ENCODE measurements around the gene LCE1C.

LCE1C gene

GRCh38 chr1:152806576-152806975, at the start of gene LCE1C:
LCE1C (minus strand) TSS chr1:152806651; CDS start chr1:152805478, 1,173 bp downstream.
- DNase-seq (ENCODE audit: low spot score) = no peak

GRCh38 chr1:152855661-152856060, 49.2 kb upstream of the LCE1C start:
- DNase-seq (ENCODE audit: low spot score) = no peak

- no peak for DNase-seq (ENCODE audit: low spot score)
These were observed 36.1 kb upstream of the LCE1C start, which contains the start of gene LCE6A for GRCh38 chr1:152842556-152842955. LCE6A (plus strand) TSS chr1:152842856; CDS start chr1:152843521, 665 bp downstream.

GRCh38 chr1:152836870-152837269, 30.4 kb upstream of the LCE1C start:
- no peak for DNase-seq (ENCODE audit: low spot score)

- no peak for DNase-seq (ENCODE audit: low spot score)
These were observed 20.7 kb upstream of the LCE1C start, which contains the start of gene LCE1A for GRCh38 chr1:152827173-152827572. LCE1A (plus strand) TSS chr1:152827473; CDS start chr1:152827473, 0 bp downstream.

GRCh38 chr1:152824964-152825363, 18.5 kb upstream of the LCE1C start:
- no peak for DNase-seq (ENCODE audit: low spot score)

- no peak for DNase-seq (ENCODE audit: low spot score)
These were observed 16.8 kb upstream of the LCE1C start for GRCh38 chr1:152823294-152823693.

GRCh38 chr1:152817309-152817708, 10.9 kb upstream of the LCE1C start:
- no peak for DNase-seq (ENCODE audit: low spot score)

GRCh38 chr1:152811671-152812070, 5.2 kb upstream of the LCE1C start, which contains the start of gene LCE1B:
LCE1B (plus strand) TSS chr1:152811971; CDS start chr1:152812447, 476 bp downstream.
- DNase-seq (ENCODE audit: low spot score) = no peak

- DNase-seq (ENCODE audit: low spot score) = no peak
These were observed 4.6 kb upstream of the LCE1C start for GRCh38 chr1:152811050-152811449.

- DNase-seq (ENCODE audit: low spot score) = no peak
These were observed 5.1 kb downstream of the LCE1C start for GRCh38 chr1:152801333-152801732.

GRCh38 chr1:152796421-152796820, 10.0 kb downstream of the LCE1C start, which contains the start of gene LCE1D:
LCE1D (plus strand) TSS chr1:152796721; CDS start chr1:152797795, 1,074 bp downstream.
- no peak for DNase-seq (ENCODE audit: low spot score)

GRCh38 chr1:152795686-152796085, 10.8 kb downstream of the LCE1C start:
- no peak for DNase-seq (ENCODE audit: low spot score)

GRCh38 chr1:152786077-152786476, 20.4 kb downstream of the LCE1C start, which contains the start of gene LCE1E:
LCE1E (plus strand) TSS chr1:152786257; CDS start chr1:152787300, 1,043 bp downstream.
- no peak for DNase-seq (ENCODE audit: low spot score)

- no peak for DNase-seq (ENCODE audit: low spot score)
These were observed 23.4 kb downstream of the LCE1C start for GRCh38 chr1:152783095-152783494.

GRCh38 chr1:152777510-152778137, 28.8 kb downstream of the LCE1C start:
- no peak for DNase-seq (ENCODE audit: low spot score)

- DNase-seq (ENCODE audit: low spot score) = no peak
These were observed 30.1 kb downstream of the LCE1C start for GRCh38 chr1:152776361-152776760.

- no peak for DNase-seq (ENCODE audit: low spot score)
These were observed 31.6 kb downstream of the LCE1C start, which contains the start of gene LCE1F for GRCh38 chr1:152774875-152775274. LCE1F (plus strand) TSS chr1:152775140; CDS start chr1:152776372, 1,232 bp downstream.

GRCh38 chr1:152770411-152770810, 36.0 kb downstream of the LCE1C start:
- DNase-seq (ENCODE audit: low spot score) = no peak

GRCh38 chr1:152768847-152769533, 37.5 kb downstream of the LCE1C start:
- DNase-seq (ENCODE audit: low spot score) = no peak

- no peak for DNase-seq (ENCODE audit: low spot score)
These were observed 44.7 kb downstream of the LCE1C start for GRCh38 chr1:152761609-152762213.

GRCh38 chr1:152760551-152761190, 45.8 kb downstream of the LCE1C start:
- DNase-seq (ENCODE audit: low spot score) = no peak
